GM10847 (cell line): ENCODE data around the gene ARHGAP23.

Experiments
- POLR2A ChIP-seq: IDR thresholded peaks from 2 replicates; pipeline ENCODE4 v1.6.1; 2011; ENCODE audit not compliant: insufficient read length; ENCODE audit errors: extremely low read depth

The ARHGAP23 gene

GRCh38 chr17:38428112-38428642 lies at the start of gene ARHGAP23:
Gene ARHGAP23 (plus strand): TSS chr17:38428464. CDS start chr17:38428486, 22 bp downstream.
- TF ChIP-seq POLR2A: peak; percentile 28

GRCh38 chr17:38379448-38379847 lies 48.8 kb upstream of the ARHGAP23 start:
- no peak for TF ChIP-seq POLR2A

- no peak for TF ChIP-seq POLR2A
Observed at GRCh38 chr17:38395090-38395489, 33.2 kb upstream of the ARHGAP23 start.

- no peak for TF ChIP-seq POLR2A
Observed at GRCh38 chr17:38397227-38397626, 31.0 kb upstream of the ARHGAP23 start.

GRCh38 chr17:38400286-38400685 lies 28.0 kb upstream of the ARHGAP23 start:
- no peak for TF ChIP-seq POLR2A

- TF ChIP-seq POLR2A: no peak
Observed at GRCh38 chr17:38401459-38401858, 26.8 kb upstream of the ARHGAP23 start.

- TF ChIP-seq POLR2A: no peak
Observed at GRCh38 chr17:38402897-38403296, 25.4 kb upstream of the ARHGAP23 start.

- no peak for TF ChIP-seq POLR2A
Observed at GRCh38 chr17:38403491-38403890, 24.8 kb upstream of the ARHGAP23 start.

- TF ChIP-seq POLR2A: no peak
Observed at GRCh38 chr17:38404174-38404943, 23.9 kb upstream of the ARHGAP23 start.

GRCh38 chr17:38405654-38406053 lies 22.6 kb upstream of the ARHGAP23 start:
- TF ChIP-seq POLR2A: no peak

GRCh38 chr17:38410201-38410600 lies 18.1 kb upstream of the ARHGAP23 start:
- no peak for TF ChIP-seq POLR2A

- no peak for TF ChIP-seq POLR2A
Observed at GRCh38 chr17:38415250-38416194, 12.7 kb upstream of the ARHGAP23 start.

- TF ChIP-seq POLR2A: no peak
Observed at GRCh38 chr17:38416840-38417209, 11.4 kb upstream of the ARHGAP23 start.

GRCh38 chr17:38417210-38417951 lies 10.9 kb upstream of the ARHGAP23 start:
- TF ChIP-seq POLR2A: no peak

GRCh38 chr17:38418062-38418692 lies 10.1 kb upstream of the ARHGAP23 start:
- TF ChIP-seq POLR2A: no peak
